Stimulated activated naive CD8-positive, alpha-beta T cell treated with anti-CD3 and anti-CD28 coated beads, Interleukin-15, Interleukin-2, amounts not matched to agents 100 ng/mL and 50 ng/mL, for 24 hours (primary cell): ENCODE data around the gene NUP35.
"Not testable (repeated sequence)": the region's sequence is repeated elsewhere in the genome, so short reads cannot be mapped to it uniquely, and the experiment has no call there.

ENCODE experiments used
- H3K27ac Mint-ChIP-seq: one replicate; pipeline ENCODE4 v1.8.0; 2021; ENCODE audit warnings: mild to moderate bottlenecking, mixed read lengths
- H3K27me3 Mint-ChIP-seq: one replicate; pipeline ENCODE4 v1.8.0; 2021; ENCODE audit warnings: mixed read lengths
- H3K36me3 Mint-ChIP-seq: one replicate; pipeline ENCODE4 v1.8.0; 2021; ENCODE audit warnings: low read depth, mixed read lengths
- H3K4me1 Mint-ChIP-seq: one replicate; pipeline ENCODE4 v1.8.0; 2021; ENCODE audit warnings: low read depth, mixed read lengths
- H3K4me3 Mint-ChIP-seq: one replicate; pipeline ENCODE4 v1.8.0; 2021; ENCODE audit warnings: mild to moderate bottlenecking, mixed read lengths
- H3K9me3 Mint-ChIP-seq: one replicate; pipeline ENCODE4 v1.8.0; 2021; ENCODE audit warnings: mixed read lengths

NUP35 gene

GRCh38 chr2:183164650-183165015 is 40.4 kb downstream of the NUP35 start:
- Mint-ChIP-seq H3K27me3 (no peaks in the 10 kb centered on the region), H3K36me3 (peaks cover 88% of the 10 kb centered on the region), H3K4me1 (peaks cover 12% of the 10 kb centered on the region), H3K9me3 (peaks cover 5% of the 10 kb centered on the region), H3K27ac (no peak overlapping the region), H3K4me3 (no peak overlapping the region)

- Mint-ChIP-seq H3K36me3 (peaks cover 93% of the 10 kb centered on the region), H3K9me3 (peaks cover 5% of the 10 kb centered on the region), H3K4me3 (no peak overlapping the region), H3K27ac (no peak overlapping the region), H3K4me1 (peaks cover 27% of the 10 kb centered on the region), H3K27me3 (no peaks in the 10 kb centered on the region)
Observed at GRCh38 chr2:183166210-183166609, 42.0 kb downstream of the NUP35 start.

- not testable (repeated sequence) for H3K27ac Mint-ChIP-seq, H3K27me3 Mint-ChIP-seq, H3K9me3 Mint-ChIP-seq, H3K4me3 Mint-ChIP-seq
- Mint-ChIP-seq H3K36me3 (peaks cover 87% of the 10 kb centered on the region), H3K4me1 (peaks cover 28% of the 10 kb centered on the region)
Observed at GRCh38 chr2:183166976-183167375, 42.7 kb downstream of the NUP35 start.

- H3K27me3 Mint-ChIP-seq, result no peaks in the 10 kb centered on the region
- H3K27ac Mint-ChIP-seq, result no peak overlapping the region
- H3K36me3 Mint-ChIP-seq, result peaks cover 83% of the 10 kb centered on the region
- peaks cover 21% of the 10 kb centered on the region for H3K9me3 Mint-ChIP-seq
- H3K4me1 Mint-ChIP-seq, result peaks cover 28% of the 10 kb centered on the region
- no peak overlapping the region for H3K4me3 Mint-ChIP-seq
Observed at GRCh38 chr2:183172220-183172887, 48.1 kb downstream of the NUP35 start.

GRCh38 chr2:183179156-183179555 is 54.9 kb downstream of the NUP35 start:
- Mint-ChIP-seq H3K27me3 (no peaks in the 10 kb centered on the region), H3K4me3 (no peak overlapping the region), H3K9me3 (peaks cover 42% of the 10 kb centered on the region)

GRCh38 chr2:183185534-183185933 is 61.3 kb downstream of the NUP35 start:
- Mint-ChIP-seq H3K36me3 (peaks cover 97% of the 10 kb centered on the region), H3K27me3 (no peaks in the 10 kb centered on the region), H3K4me1 (peaks cover 22% of the 10 kb centered on the region), H3K9me3 (peaks cover 20% of the 10 kb centered on the region), H3K4me3 (no peak overlapping the region), H3K27ac (peak overlapping the region; percentile 7)

More at GRCh38 chr2:183179156-183179555, 54.9 kb downstream of the NUP35 start:
- Mint-ChIP-seq H3K4me1 (no peaks in the 10 kb centered on the region), H3K36me3 (peaks cover 95% of the 10 kb centered on the region), H3K27ac (no peak overlapping the region)

GRCh38 chr2:183186296-183186695 is 62.1 kb downstream of the NUP35 start:
- Mint-ChIP-seq H3K27me3 (no peaks in the 10 kb centered on the region), H3K27ac (peak overlapping the region; percentile 69), H3K4me1 (peaks cover 22% of the 10 kb centered on the region), H3K4me3 (no peak overlapping the region), H3K9me3 (peaks cover 20% of the 10 kb centered on the region), H3K36me3 (peaks cover 97% of the 10 kb centered on the region)

GRCh38 chr2:183186766-183187165 is 62.5 kb downstream of the NUP35 start:
- Mint-ChIP-seq H3K4me3 (no peak overlapping the region), H3K9me3 (peaks cover 20% of the 10 kb centered on the region), H3K27ac (peak overlapping the region; percentile 12), H3K4me1 (peaks cover 22% of the 10 kb centered on the region), H3K36me3 (peaks cover 97% of the 10 kb centered on the region), H3K27me3 (no peaks in the 10 kb centered on the region)

GRCh38 chr2:183192343-183192742 is 68.1 kb downstream of the NUP35 start:
- peaks cover 6% of the 10 kb centered on the region for H3K9me3 Mint-ChIP-seq

GRCh38 chr2:183193904-183194303 is 69.7 kb downstream of the NUP35 start:
- no peak overlapping the region for H3K27ac Mint-ChIP-seq
- H3K27me3 Mint-ChIP-seq, result no peaks in the 10 kb centered on the region
- H3K36me3 Mint-ChIP-seq, result peaks cover 87% of the 10 kb centered on the region
- no peak overlapping the region for H3K4me3 Mint-ChIP-seq
- H3K9me3 Mint-ChIP-seq, result peaks cover 6% of the 10 kb centered on the region
- no peaks in the 10 kb centered on the region for H3K4me1 Mint-ChIP-seq

More at GRCh38 chr2:183192343-183192742, 68.1 kb downstream of the NUP35 start:
- Mint-ChIP-seq H3K4me3 (no peak overlapping the region), H3K4me1 (no peaks in the 10 kb centered on the region), H3K27ac (no peak overlapping the region), H3K36me3 (peaks cover 88% of the 10 kb centered on the region), H3K27me3 (no peaks in the 10 kb centered on the region)

- Mint-ChIP-seq H3K27ac (no peak overlapping the region), H3K4me3 (no peak overlapping the region), H3K36me3 (peaks cover 86% of the 10 kb centered on the region), H3K27me3 (no peaks in the 10 kb centered on the region), H3K9me3 (peaks cover 6% of the 10 kb centered on the region), H3K4me1 (no peaks in the 10 kb centered on the region)
Observed at GRCh38 chr2:183195397-183195796, 71.2 kb downstream of the NUP35 start.

- Mint-ChIP-seq H3K27ac (no peak overlapping the region), H3K9me3 (peaks cover 6% of the 10 kb centered on the region), H3K4me3 (no peak overlapping the region), H3K36me3 (peaks cover 80% of the 10 kb centered on the region), H3K4me1 (no peaks in the 10 kb centered on the region), H3K27me3 (no peaks in the 10 kb centered on the region)
Observed at GRCh38 chr2:183195998-183196409, 71.8 kb downstream of the NUP35 start.

GRCh38 chr2:183204397-183204796 is 80.2 kb downstream of the NUP35 start:
- H3K36me3 Mint-ChIP-seq, result peaks cover 30% of the 10 kb centered on the region
- H3K27ac Mint-ChIP-seq, result no peak overlapping the region
- no peaks in the 10 kb centered on the region for H3K4me1 Mint-ChIP-seq
- no peak overlapping the region for H3K4me3 Mint-ChIP-seq
- H3K9me3 Mint-ChIP-seq, result no peaks in the 10 kb centered on the region
- H3K27me3 Mint-ChIP-seq, result no peaks in the 10 kb centered on the region

GRCh38 chr2:183207110-183207509 is 82.9 kb downstream of the NUP35 start:
- Mint-ChIP-seq H3K4me3 (no peak overlapping the region), H3K36me3 (peaks cover 27% of the 10 kb centered on the region), H3K27ac (no peak overlapping the region), H3K9me3 (peaks cover 4% of the 10 kb centered on the region), H3K27me3 (no peaks in the 10 kb centered on the region), H3K4me1 (no peaks in the 10 kb centered on the region)

- Mint-ChIP-seq H3K27ac (no peak overlapping the region), H3K4me1 (peaks cover 8% of the 10 kb centered on the region), H3K4me3 (no peak overlapping the region), H3K9me3 (peaks cover 4% of the 10 kb centered on the region), H3K27me3 (no peaks in the 10 kb centered on the region), H3K36me3 (peaks cover 33% of the 10 kb centered on the region)
Observed at GRCh38 chr2:183209395-183210028, 85.3 kb downstream of the NUP35 start.
